NK-92 (cell line): ENCODE data around the gene TNNT3.

Experiments used
- DNase-seq: peaks from one replicate; lab custom pipeline; 2025; ENCODE audit not compliant: unreplicated experiment; lab: John Stamatoyannopoulos, UW

TNNT3 gene

GRCh38 chr11:1894759-1895158 lies 24.7 kb upstream of the TNNT3 start:
- no peak for DNase-seq

- no peak for DNase-seq
Measured at GRCh38 chr11:1896468-1896867, 23.0 kb upstream of the TNNT3 start.

GRCh38 chr11:1896923-1897322 lies 22.6 kb upstream of the TNNT3 start:
- DNase-seq, result no peak

GRCh38 chr11:1899090-1899489 lies 20.4 kb upstream of the TNNT3 start:
- no peak for DNase-seq

GRCh38 chr11:1899686-1900085 lies 19.8 kb upstream of the TNNT3 start:
- DNase-seq, result no peak

- no peak for DNase-seq
Measured at GRCh38 chr11:1906181-1906580, 13.3 kb upstream of the TNNT3 start.

GRCh38 chr11:1906611-1907423 lies 12.7 kb upstream of the TNNT3 start:
- no peak for DNase-seq

GRCh38 chr11:1908618-1909017 lies 10.9 kb upstream of the TNNT3 start:
- DNase-seq, result no peak

- no peak for DNase-seq
Measured at GRCh38 chr11:1909524-1909923, 10.0 kb upstream of the TNNT3 start.

- no peak for DNase-seq
Measured at GRCh38 chr11:1912289-1912878, 7.1 kb upstream of the TNNT3 start.

GRCh38 chr11:1913271-1914060 lies 6.0 kb upstream of the TNNT3 start:
- no peak for DNase-seq

- no peak for DNase-seq
Measured at GRCh38 chr11:1915795-1916131, 3.7 kb upstream of the TNNT3 start.

- DNase-seq, result no peak
Measured at GRCh38 chr11:1916132-1916985, 3.1 kb upstream of the TNNT3 start.

GRCh38 chr11:1916986-1917522 lies 2.4 kb upstream of the TNNT3 start:
- no peak for DNase-seq

GRCh38 chr11:1917523-1918435 lies 1.7 kb upstream of the TNNT3 start:
- no peak for DNase-seq

- no peak for DNase-seq
Measured at GRCh38 chr11:1918436-1919315, 827 bp upstream of the TNNT3 start.

GRCh38 chr11:1920128-1920908 lies 815 bp downstream of the TNNT3 start:
- no peak for DNase-seq

- no peak for DNase-seq
Measured at GRCh38 chr11:1920909-1921573, 1.5 kb downstream of the TNNT3 start.
